ENCODE results near the gene KDM4E. TPM values are rescaled to one million over a fixed set of nuclear protein-coding genes. Genes with fewer than 3 reads are reported as not detected.

Gene KDM4E
- total RNA-seq, 4 donors from 2014 or later: not detected

DNA sequence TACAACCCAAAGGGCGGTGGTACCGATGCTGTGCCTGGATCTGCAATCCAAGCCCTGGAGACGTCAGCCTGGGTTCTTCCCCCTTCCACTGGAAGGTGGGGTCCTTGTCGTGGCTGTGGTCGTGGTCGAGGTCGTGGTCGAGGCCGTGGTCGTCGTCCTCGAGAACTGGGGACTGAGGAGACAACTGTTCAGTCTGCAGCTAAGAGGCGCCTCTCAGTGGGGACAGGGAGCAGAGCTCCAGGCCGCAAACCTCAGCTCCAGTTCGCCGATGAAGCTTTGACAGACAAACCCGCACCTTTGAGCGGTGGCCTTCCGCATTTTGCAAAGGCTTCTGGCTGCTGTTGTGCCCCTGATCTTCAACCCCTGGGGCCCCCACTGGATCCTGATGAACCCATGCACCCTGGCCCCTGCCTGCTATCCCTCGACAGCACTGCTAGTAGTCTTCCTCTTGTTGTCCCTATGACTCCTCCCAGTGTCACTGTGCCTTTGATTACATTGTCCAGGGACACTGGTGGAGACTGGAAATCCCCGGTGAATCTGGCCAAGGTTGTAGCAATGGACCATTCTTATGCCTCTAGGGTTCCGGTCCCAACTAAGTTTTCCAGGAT, 25.6 kb downstream of the KDM4E start:
- 95 to 96% methylated on average over 19 to 22 of the region's 22 CpGs for WGBS, 2 donors
- TF ChIP-seq POLR2A (IDR thresholded peaks at IDR 0.05) (no peak), EP300 (IDR thresholded peaks at IDR 0.05) (no peak)
- TF ChIP-seq, protein P1, sequence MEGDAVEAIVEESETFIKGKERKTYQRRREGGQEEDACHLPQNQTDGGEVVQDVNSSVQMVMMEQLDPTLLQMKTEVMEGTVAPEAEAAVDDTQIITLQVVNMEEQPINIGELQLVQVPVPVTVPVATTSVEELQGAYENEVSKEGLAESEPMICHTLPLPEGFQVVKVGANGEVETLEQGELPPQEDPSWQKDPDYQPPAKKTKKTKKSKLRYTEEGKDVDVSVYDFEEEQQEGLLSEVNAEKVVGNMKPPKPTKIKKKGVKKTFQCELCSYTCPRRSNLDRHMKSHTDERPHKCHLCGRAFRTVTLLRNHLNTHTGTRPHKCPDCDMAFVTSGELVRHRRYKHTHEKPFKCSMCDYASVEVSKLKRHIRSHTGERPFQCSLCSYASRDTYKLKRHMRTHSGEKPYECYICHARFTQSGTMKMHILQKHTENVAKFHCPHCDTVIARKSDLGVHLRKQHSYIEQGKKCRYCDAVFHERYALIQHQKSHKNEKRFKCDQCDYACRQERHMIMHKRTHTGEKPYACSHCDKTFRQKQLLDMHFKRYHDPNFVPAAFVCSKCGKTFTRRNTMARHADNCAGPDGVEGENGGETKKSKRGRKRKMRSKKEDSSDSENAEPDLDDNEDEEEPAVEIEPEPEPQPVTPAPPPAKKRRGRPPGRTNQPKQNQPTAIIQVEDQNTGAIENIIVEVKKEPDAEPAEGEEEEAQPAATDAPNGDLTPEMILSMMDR (IDR thresholded peaks at IDR 0.05): no peak
- no peak overlapping the region for H3K27ac ChIP-seq
- H3K36me3 ChIP-seq: no peaks in the 10 kb centered on the region
- peaks cover 0 to 4% of the 10 kb centered on the region in 2 donors for H3K27me3 ChIP-seq
- no peaks in the 10 kb centered on the region for H3K9me3 ChIP-seq
- no peak overlapping the region for H3K4me3 ChIP-seq
- no peaks in the 10 kb centered on the region for H3K4me1 ChIP-seq
- DNase-seq (ENCODE audit: low spot score in 2 of 2): no peak

DNA sequence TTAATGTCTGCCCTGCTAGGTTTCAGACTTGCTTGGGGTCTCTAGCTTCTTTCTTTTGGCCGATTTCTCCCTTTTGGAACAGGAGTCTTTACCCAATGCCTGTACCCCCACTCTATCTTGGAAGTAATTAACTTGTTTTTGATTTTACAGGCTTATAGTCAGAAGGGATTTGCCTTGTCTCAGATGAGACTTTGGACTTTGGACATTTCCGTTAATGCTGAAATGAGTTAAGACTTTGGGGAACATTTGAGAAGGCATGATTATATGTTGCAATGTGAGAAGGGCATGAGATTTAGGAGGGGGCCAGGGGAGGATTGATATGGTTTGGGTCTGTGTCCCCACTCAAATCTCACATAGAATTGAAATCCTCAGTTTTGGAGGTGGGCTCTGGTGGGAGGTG, 29.3 kb downstream of the KDM4E start:
- Histone ChIP-seq H3K4me3 (no peak overlapping the region), H3K36me3 (no peaks in the 10 kb centered on the region), H3K4me1 (no peaks in the 10 kb centered on the region), H3K27ac (no peak overlapping the region), H3K9me3 (no peaks in the 10 kb centered on the region), H3K27me3 (peaks cover 0 to 4% of the 10 kb centered on the region in 2 donors)
- no peak for DNase-seq (ENCODE audit: low spot score in 2 of 2)
- TF ChIP-seq EP300 (IDR thresholded peaks at IDR 0.05) (no peak), POLR2A (IDR thresholded peaks at IDR 0.05) (no peak)
- TF ChIP-seq, protein P1 (IDR thresholded peaks at IDR 0.05): no peak
- 88 to 90% methylated on average over 2 of the region's 2 CpGs for WGBS, 2 donors

DNA sequence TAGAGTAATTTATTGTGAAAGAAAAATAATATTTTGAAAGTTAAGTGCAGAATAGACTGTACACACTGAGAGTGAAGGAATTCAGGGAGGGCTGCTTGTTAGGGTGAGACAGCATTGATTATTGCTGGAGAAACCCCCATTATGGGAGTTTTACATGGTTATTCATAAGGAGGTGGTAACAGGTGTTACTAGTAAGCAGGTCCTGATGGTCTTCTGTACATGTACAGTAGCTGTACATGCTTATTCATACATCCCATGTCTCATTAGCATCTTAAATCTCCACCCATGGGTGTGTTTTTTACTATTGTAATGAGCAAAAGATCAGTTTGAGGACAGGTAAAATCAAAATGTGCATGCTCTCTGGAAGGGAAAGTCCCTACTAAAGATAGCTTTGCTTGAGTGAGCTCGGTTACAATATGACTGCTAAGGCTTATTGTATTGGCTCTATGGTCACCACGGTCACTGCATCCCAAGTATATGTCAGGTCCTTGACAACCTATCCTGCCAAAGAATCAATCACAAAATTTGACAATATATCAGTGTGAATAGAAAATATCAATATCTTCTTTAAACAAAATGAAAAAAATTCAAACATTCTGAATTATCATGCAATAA, 30.3 kb downstream of the KDM4E start:
- H3K27ac ChIP-seq: no peak overlapping the region
- no peaks in the 10 kb centered on the region for H3K9me3 ChIP-seq
- no peaks in the 10 kb centered on the region for H3K36me3 ChIP-seq
- no peak for DNase-seq (ENCODE audit: low spot score in 2 of 2)
- no peak overlapping the region for H3K4me3 ChIP-seq
- peaks cover 0 to 4% of the 10 kb centered on the region in 2 donors for H3K27me3 ChIP-seq
- 47 to 50% methylated on average over 2 of the region's 2 CpGs for WGBS, 2 donors
- no peak for TF ChIP-seq EP300 (IDR thresholded peaks at IDR 0.05)
- TF ChIP-seq, protein P1 (IDR thresholded peaks at IDR 0.05): no peak
- TF ChIP-seq POLR2A (IDR thresholded peaks at IDR 0.05): no peak
- no peaks in the 10 kb centered on the region for H3K4me1 ChIP-seq

DNA sequence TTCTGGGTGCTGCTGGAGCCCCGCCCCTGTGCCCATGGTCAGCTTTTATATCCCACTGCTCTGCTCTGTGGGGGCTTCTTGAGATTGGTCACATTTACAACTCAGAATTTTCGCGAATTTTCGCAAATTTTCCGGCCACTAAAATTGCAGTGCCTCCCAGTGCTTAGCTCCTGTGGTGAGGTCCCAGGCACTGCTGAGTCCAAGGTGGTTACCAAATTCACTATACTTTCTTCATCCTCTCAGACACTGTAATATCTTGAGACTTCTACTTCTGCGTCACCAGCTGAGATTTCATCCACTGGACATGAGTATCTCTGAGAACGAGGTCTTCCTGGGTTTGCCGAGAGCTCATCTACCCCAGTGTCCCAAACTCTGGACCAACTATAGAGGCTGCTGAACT, 32.9 kb downstream of the KDM4E start:
- Histone ChIP-seq H3K27ac (no peak overlapping the region), H3K9me3 (no peaks in the 10 kb centered on the region), H3K27me3 (peaks cover 0 to 4% of the 10 kb centered on the region in 2 donors), H3K36me3 (no peaks in the 10 kb centered on the region), H3K4me3 (no peak overlapping the region), H3K4me1 (no peaks in the 10 kb centered on the region)
- TF ChIP-seq, protein P1 (IDR thresholded peaks at IDR 0.05): no peak
- TF ChIP-seq POLR2A (IDR thresholded peaks at IDR 0.05) (no peak), EP300 (IDR thresholded peaks at IDR 0.05) (no peak)
- DNase-seq (ENCODE audit: low spot score in 2 of 2): no peak
- 95 to 98% methylated on average over 8 of the region's 8 CpGs for WGBS, 2 donors

DNA sequence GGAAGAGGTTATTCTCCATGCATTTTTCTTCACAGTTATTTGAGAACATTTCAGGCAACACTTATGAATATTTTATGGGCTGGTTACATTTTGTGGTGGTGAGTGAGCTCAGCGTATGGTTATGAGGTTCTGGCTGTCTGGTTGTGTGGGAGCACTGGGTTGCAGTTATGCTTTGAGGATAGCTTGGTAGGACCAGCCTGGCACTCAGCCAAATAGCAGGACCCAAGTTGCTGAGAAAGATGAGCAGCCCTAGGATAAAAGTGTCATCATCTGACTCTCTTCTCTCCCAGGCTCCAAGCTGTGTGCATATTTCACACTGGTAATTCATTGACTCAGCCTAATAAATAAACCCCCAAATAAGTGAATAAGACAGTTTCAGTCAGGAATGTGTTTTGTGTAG, 33.6 kb downstream of the KDM4E start:
- Histone ChIP-seq H3K36me3 (no peaks in the 10 kb centered on the region), H3K27me3 (peaks cover 0 to 4% of the 10 kb centered on the region in 2 donors), H3K4me1 (no peaks in the 10 kb centered on the region), H3K9me3 (no peaks in the 10 kb centered on the region), H3K4me3 (no peak overlapping the region), H3K27ac (no peak overlapping the region)
- TF ChIP-seq POLR2A (IDR thresholded peaks at IDR 0.05) (no peak), EP300 (IDR thresholded peaks at IDR 0.05) (no peak)
- TF ChIP-seq, protein P1 (IDR thresholded peaks at IDR 0.05): no peak
- no peak for DNase-seq (ENCODE audit: low spot score in 2 of 2)
- 69 to 70% methylated on average over 1 of the region's 1 CpG for WGBS, 2 donors

Measured in tibial nerve (tissue), 4 donors.